ENCODE data around the gene C2orf76. TPM values are rescaled to one million over a fixed set of nuclear protein-coding genes. Genes with fewer than 3 reads are reported as not detected.
A peak's percentile ranks its signal among the peaks of the same experiment; 100 is the strongest.

C2orf76 gene
- total and polyA plus RNA-seq, 3 experiments from 2014 or later, result 16.5 to 24.7 (median 19.6) TPM

- H3K4me3 Mint-ChIP-seq, result no peak overlapping the region
- Histone ChIP-seq H3K4me1 (ENCODE audit: insufficient read depth, low read length) (no peaks in the 10 kb centered on the region), H3K36me3 (ENCODE audit: insufficient read depth, low read length) (no peaks in the 10 kb centered on the region), H3K27me3 (ENCODE audit: insufficient read depth, low read length, poor library complexity, severe bottlenecking) (no peaks in the 10 kb centered on the region), H3K9me3 (ENCODE audit: low read length) (no peaks in the 10 kb centered on the region), H3K4me3 (ENCODE audit: low read length) (no peak overlapping the region), H3K27ac (ENCODE audit: low read depth, low read length) (no peak overlapping the region)
- H3K9me3 Mint-ChIP-seq, result no peaks in the 10 kb centered on the region
- POLR2A ChIA-PET, result no interaction called here
- CTCF ChIA-PET, result no interaction called here
- no peaks in the 10 kb centered on the region for H3K4me1 Mint-ChIP-seq
- peaks cover 0 to 1% (median 0%) of the 10 kb centered on the region in 3 donors for H3K36me3 Mint-ChIP-seq
- no peak for DNase-seq
- H3K27me3 Mint-ChIP-seq, result peaks cover 9 to 13% of the 10 kb centered on the region in 2 donors
- no peak overlapping the region for H3K27ac Mint-ChIP-seq
Observed at GRCh38 chr2:119402645-119403560, 36.3 kb upstream of the C2orf76 start.

GRCh38 chr2:119402106-119402505 is 35.5 kb upstream of the C2orf76 start:
- no peaks in the 10 kb centered on the region for H3K36me3 ChIP-seq (ENCODE audit: insufficient read depth, low read length)
- H3K27me3 ChIP-seq (ENCODE audit: insufficient read depth, low read length, poor library complexity, severe bottlenecking), result no peaks in the 10 kb centered on the region
- Mint-ChIP-seq H3K9me3 (no peaks in the 10 kb centered on the region), H3K27ac (no peak overlapping the region), H3K36me3 (peaks cover 0 to 1% (median 0%) of the 10 kb centered on the region in 3 donors), H3K4me3 (no peak overlapping the region), H3K27me3 (peaks cover 8 to 9% of the 10 kb centered on the region in 2 donors), H3K4me1 (no peaks in the 10 kb centered on the region)
- no peak overlapping the region for H3K27ac ChIP-seq (ENCODE audit: low read depth, low read length)
- ChIA-PET POLR2A (no interaction called here), CTCF (no interaction called here)
- no peaks in the 10 kb centered on the region for H3K4me1 ChIP-seq (ENCODE audit: insufficient read depth, low read length)
- no peaks in the 10 kb centered on the region for H3K9me3 ChIP-seq (ENCODE audit: low read length)
- H3K4me3 ChIP-seq (ENCODE audit: low read length), result no peak overlapping the region
- no peak for DNase-seq

- ChIA-PET CTCF (no interaction called here), POLR2A (no interaction called here)
- H3K36me3 Mint-ChIP-seq, result no peaks in the 10 kb centered on the region
Observed at GRCh38 chr2:119397196-119397595, 30.6 kb upstream of the C2orf76 start.

GRCh38 chr2:119393971-119394748 is 27.5 kb upstream of the C2orf76 start:
- H3K27ac Mint-ChIP-seq, result no peak overlapping the region
- Histone ChIP-seq H3K27me3 (ENCODE audit: insufficient read depth, low read length, poor library complexity, severe bottlenecking) (no peaks in the 10 kb centered on the region), H3K9me3 (ENCODE audit: low read length) (no peaks in the 10 kb centered on the region), H3K36me3 (ENCODE audit: insufficient read depth, low read length) (no peaks in the 10 kb centered on the region), H3K27ac (ENCODE audit: low read depth, low read length) (no peak overlapping the region), H3K4me3 (ENCODE audit: low read length) (no peak overlapping the region), H3K4me1 (ENCODE audit: insufficient read depth, low read length) (no peaks in the 10 kb centered on the region)
- no peak overlapping the region for H3K4me3 Mint-ChIP-seq
- ChIA-PET POLR2A (no interaction called here), CTCF (no interaction called here)
- no peaks in the 10 kb centered on the region for H3K4me1 Mint-ChIP-seq
- no peaks in the 10 kb centered on the region for H3K9me3 Mint-ChIP-seq
- no peak for DNase-seq
- no peaks in the 10 kb centered on the region for H3K36me3 Mint-ChIP-seq
- peaks cover 3 to 4% of the 10 kb centered on the region in 2 donors for H3K27me3 Mint-ChIP-seq

More at GRCh38 chr2:119397196-119397595, 30.6 kb upstream of the C2orf76 start:
- peaks cover 5 to 6% of the 10 kb centered on the region in 2 donors for H3K27me3 Mint-ChIP-seq
- H3K4me1 ChIP-seq (ENCODE audit: insufficient read depth, low read length), result no peaks in the 10 kb centered on the region
- no peaks in the 10 kb centered on the region for H3K27me3 ChIP-seq (ENCODE audit: insufficient read depth, low read length, poor library complexity, severe bottlenecking)
- DNase-seq, result no peak
- no peaks in the 10 kb centered on the region for H3K4me1 Mint-ChIP-seq
- no peak overlapping the region for H3K27ac ChIP-seq (ENCODE audit: low read depth, low read length)
- no peaks in the 10 kb centered on the region for H3K9me3 Mint-ChIP-seq
- no peak overlapping the region for H3K4me3 ChIP-seq (ENCODE audit: low read length)
- H3K4me3 Mint-ChIP-seq, result no peak overlapping the region
- no peaks in the 10 kb centered on the region for H3K9me3 ChIP-seq (ENCODE audit: low read length)
- H3K27ac Mint-ChIP-seq, result no peak overlapping the region
- no peaks in the 10 kb centered on the region for H3K36me3 ChIP-seq (ENCODE audit: insufficient read depth, low read length)

- Histone ChIP-seq H3K27me3 (ENCODE audit: insufficient read depth, low read length, poor library complexity, severe bottlenecking) (no peaks in the 10 kb centered on the region), H3K4me3 (ENCODE audit: low read length) (no peak overlapping the region), H3K9me3 (ENCODE audit: low read length) (no peaks in the 10 kb centered on the region), H3K36me3 (ENCODE audit: insufficient read depth, low read length) (no peaks in the 10 kb centered on the region), H3K27ac (ENCODE audit: low read depth, low read length) (no peak overlapping the region), H3K4me1 (ENCODE audit: insufficient read depth, low read length) (no peaks in the 10 kb centered on the region)
- Mint-ChIP-seq H3K9me3 (no peaks in the 10 kb centered on the region), H3K4me1 (no peaks in the 10 kb centered on the region), H3K27me3 (peaks cover 2 to 30% of the 10 kb centered on the region in 2 donors), H3K4me3 (no peak overlapping the region), H3K27ac (no peak overlapping the region), H3K36me3 (no peaks in the 10 kb centered on the region)
- POLR2A ChIA-PET, result no interaction called here
- CTCF ChIA-PET, result no interaction called here
- DNase-seq, result no peak
Observed at GRCh38 chr2:119389615-119390306, 23.1 kb upstream of the C2orf76 start.

- H3K27me3 Mint-ChIP-seq, result peaks cover 5 to 39% of the 10 kb centered on the region in 2 donors
- Histone ChIP-seq H3K4me1 (ENCODE audit: insufficient read depth, low read length) (no peaks in the 10 kb centered on the region), H3K27me3 (ENCODE audit: insufficient read depth, low read length, poor library complexity, severe bottlenecking) (no peaks in the 10 kb centered on the region), H3K27ac (ENCODE audit: low read depth, low read length) (no peak overlapping the region), H3K36me3 (ENCODE audit: insufficient read depth, low read length) (no peaks in the 10 kb centered on the region), H3K9me3 (ENCODE audit: low read length) (no peaks in the 10 kb centered on the region), H3K4me3 (ENCODE audit: low read length) (no peak overlapping the region)
- POLR2A ChIA-PET, result no interaction called here
- no peak for DNase-seq
- no peak overlapping the region for H3K27ac Mint-ChIP-seq
- CTCF ChIA-PET, result no interaction called here
- no peaks in the 10 kb centered on the region for H3K9me3 Mint-ChIP-seq
- no peak overlapping the region for H3K4me3 Mint-ChIP-seq
- H3K4me1 Mint-ChIP-seq, result no peaks in the 10 kb centered on the region
- no peaks in the 10 kb centered on the region for H3K36me3 Mint-ChIP-seq
Observed at GRCh38 chr2:119387381-119388129, 20.9 kb upstream of the C2orf76 start.

GRCh38 chr2:119385466-119385865 is 18.8 kb upstream of the C2orf76 start:
- H3K4me3 Mint-ChIP-seq, result no peak overlapping the region
- no peaks in the 10 kb centered on the region for H3K4me1 ChIP-seq (ENCODE audit: insufficient read depth, low read length)
- CTCF ChIA-PET, result no interaction called here

More at GRCh38 chr2:119385466-119385865, 18.8 kb upstream of the C2orf76 start:
- Mint-ChIP-seq H3K36me3 (no peaks in the 10 kb centered on the region), H3K27me3 (peaks cover 5 to 39% of the 10 kb centered on the region in 2 donors), H3K9me3 (no peaks in the 10 kb centered on the region), H3K27ac (peak overlapping the region in 1 of 8 donors; percentile 61), H3K4me1 (no peaks in the 10 kb centered on the region)
- no peak for DNase-seq
- POLR2A ChIA-PET, result no interaction called here
- Histone ChIP-seq H3K36me3 (ENCODE audit: insufficient read depth, low read length) (no peaks in the 10 kb centered on the region), H3K27ac (ENCODE audit: low read depth, low read length) (no peak overlapping the region), H3K27me3 (ENCODE audit: insufficient read depth, low read length, poor library complexity, severe bottlenecking) (no peaks in the 10 kb centered on the region), H3K9me3 (ENCODE audit: low read length) (no peaks in the 10 kb centered on the region), H3K4me3 (ENCODE audit: low read length) (no peak overlapping the region)
